Stimulated activated memory B cell treated with anti-CD40 and anti-IgM and Interleukin-4, amounts not matched to agents 10 μg/mL and 1 μg/mL and 100 μg/mL, for 72 hours (primary cell): ENCODE results near the gene TPTE2.
"Not testable (repeated sequence)": the region's sequence is repeated elsewhere in the genome, so short reads cannot be mapped to it uniquely, and the experiment has no call there.

Experiments used
- ATAC-seq: fragments of 150-1000 bp; cut with Tn5 transposase; 2 replicates; pipeline ENCODE4 v1.10.0; 2021
- H3K27ac Mint-ChIP-seq: one replicate; pipeline ENCODE4 v1.8.0; 2022; ENCODE audit warnings: mild to moderate bottlenecking, mixed read lengths
- H3K27me3 Mint-ChIP-seq: one replicate; pipeline ENCODE4 v1.8.0; 2022; ENCODE audit warnings: mixed read lengths
- H3K36me3 Mint-ChIP-seq: one replicate; pipeline ENCODE4 v1.8.0; 2022; ENCODE audit warnings: mixed read lengths
- H3K4me1 Mint-ChIP-seq: one replicate; pipeline ENCODE4 v1.8.0; 2022; ENCODE audit warnings: mixed read lengths
- H3K4me3 Mint-ChIP-seq: one replicate; pipeline ENCODE4 v1.8.0; 2022; ENCODE audit warnings: mild to moderate bottlenecking, moderate library complexity, mixed read lengths
- H3K9me3 Mint-ChIP-seq: one replicate; pipeline ENCODE4 v1.8.0; 2022; ENCODE audit warnings: mixed read lengths

Gene TPTE2

GRCh38 chr13:19561127-19561582 is at the start of gene TPTE2:
TPTE2 (minus strand) TSS chr13:19561532; CDS start chr13:19503234, 58,298 bp downstream.
- H3K4me3 Mint-ChIP-seq, H3K27me3 Mint-ChIP-seq, H3K36me3 Mint-ChIP-seq, ATAC-seq, H3K27ac Mint-ChIP-seq, H3K4me1 Mint-ChIP-seq, H3K9me3 Mint-ChIP-seq: not testable (repeated sequence)

DNA sequence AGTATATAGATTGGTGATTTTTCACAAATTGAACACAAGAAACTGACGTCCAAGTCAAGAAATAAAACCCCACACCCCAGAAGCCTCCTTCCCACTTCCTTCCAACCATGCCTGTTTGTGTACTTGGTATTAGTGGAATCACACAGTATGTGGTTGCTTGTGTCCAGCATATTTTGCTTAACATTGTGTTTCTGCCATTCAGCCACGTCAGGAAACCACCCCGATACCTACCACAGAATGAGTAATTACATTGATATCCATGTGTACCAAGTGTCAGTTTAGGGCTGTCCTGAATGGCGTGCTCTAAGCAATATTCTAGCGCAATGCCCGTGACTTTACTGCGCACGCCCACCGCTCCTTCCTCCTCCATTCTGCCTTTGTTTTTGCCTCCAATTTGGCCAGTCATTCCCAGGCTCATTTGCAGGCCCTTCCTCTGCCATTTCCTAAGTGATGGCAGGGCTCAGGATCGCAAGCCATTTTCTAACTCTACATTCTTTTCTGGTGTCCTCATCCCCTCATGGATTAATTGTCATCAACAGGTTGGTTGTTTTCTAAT is 46.3 kb upstream of the TPTE2 start:
- Mint-ChIP-seq H3K4me1 (no peaks in the 10 kb centered on the region), H3K27me3 (peaks cover 30% of the 10 kb centered on the region), H3K36me3 (peaks cover 8% of the 10 kb centered on the region), H3K4me3 (no peak overlapping the region), H3K27ac (no peak overlapping the region), H3K9me3 (peaks cover 9% of the 10 kb centered on the region)
- ATAC-seq: no peak

- H3K27ac Mint-ChIP-seq: no peak overlapping the region
- peaks cover 8% of the 10 kb centered on the region for H3K36me3 Mint-ChIP-seq
- H3K4me1 Mint-ChIP-seq: no peaks in the 10 kb centered on the region
- H3K27me3 Mint-ChIP-seq: peaks cover 34% of the 10 kb centered on the region
- ATAC-seq: no peak
- peaks cover 9% of the 10 kb centered on the region for H3K9me3 Mint-ChIP-seq
- no peak overlapping the region for H3K4me3 Mint-ChIP-seq
Measured at GRCh38 chr13:19606737-19607136, 45.4 kb upstream of the TPTE2 start.

DNA sequence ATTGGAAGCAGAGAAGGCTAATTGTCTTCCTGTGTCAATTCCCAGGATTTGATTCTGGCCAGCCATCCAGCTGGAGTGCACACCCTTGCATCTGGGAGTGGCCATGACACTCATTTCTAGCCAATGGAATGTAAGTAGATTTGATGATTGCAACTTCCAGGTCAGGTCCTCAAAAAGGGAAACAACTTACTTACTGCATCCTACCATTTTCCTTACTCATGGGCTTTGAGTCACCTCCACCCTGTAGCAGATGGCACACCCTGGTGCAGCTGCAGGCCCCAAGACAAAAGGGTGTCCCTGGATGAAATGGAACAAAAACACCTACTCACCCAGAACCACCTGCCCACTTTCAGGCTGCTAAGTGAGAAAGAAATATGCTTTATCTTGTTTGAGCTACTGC is 44.8 kb upstream of the TPTE2 start:
- no peak overlapping the region for H3K27ac Mint-ChIP-seq
- H3K4me1 Mint-ChIP-seq: no peaks in the 10 kb centered on the region
- peaks cover 38% of the 10 kb centered on the region for H3K27me3 Mint-ChIP-seq
- H3K36me3 Mint-ChIP-seq: peaks cover 8% of the 10 kb centered on the region
- no peak for ATAC-seq
- H3K9me3 Mint-ChIP-seq: peaks cover 9% of the 10 kb centered on the region
- H3K4me3 Mint-ChIP-seq: no peak overlapping the region

DNA sequence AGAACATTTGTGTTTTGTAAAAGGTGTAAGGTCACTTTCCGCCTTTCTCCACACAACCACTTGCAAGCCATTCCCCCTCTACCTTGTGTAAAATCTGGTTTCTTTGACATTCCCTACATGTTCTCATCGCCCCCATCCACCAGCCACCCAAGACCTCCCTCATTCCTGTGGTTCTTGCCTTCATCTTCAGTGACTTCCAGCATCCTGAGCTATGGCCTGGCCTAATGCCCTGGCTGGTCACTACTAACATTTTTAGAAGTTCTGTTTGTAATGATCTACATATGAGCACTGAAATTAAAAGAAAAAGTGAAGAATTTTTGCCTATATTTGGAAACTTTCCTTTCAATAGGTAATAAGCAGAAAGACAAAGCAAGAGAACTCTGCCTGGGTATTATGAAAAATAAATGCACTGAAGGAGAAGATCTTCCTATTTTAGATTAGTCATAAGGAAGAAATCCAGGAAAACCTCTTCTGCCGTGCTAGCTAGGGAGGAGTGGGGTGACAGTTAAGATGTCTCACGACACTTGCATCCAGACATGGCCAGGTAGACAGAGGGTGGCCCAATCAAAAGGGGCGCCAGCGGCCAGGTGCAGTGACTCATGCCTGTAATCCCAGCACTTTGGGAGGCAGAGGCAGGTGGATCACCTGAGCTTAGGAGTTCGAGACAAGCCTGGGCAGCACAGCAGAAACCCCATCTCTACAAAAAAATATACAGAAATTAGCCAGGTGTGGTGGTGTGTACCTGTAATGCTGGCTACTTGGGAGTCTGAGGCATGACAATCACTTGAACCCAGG is 44.0 kb upstream of the TPTE2 start:
- no peak overlapping the region for H3K4me3 Mint-ChIP-seq
- H3K27ac Mint-ChIP-seq: no peak overlapping the region
- no peak for ATAC-seq
- peaks cover 9% of the 10 kb centered on the region for H3K9me3 Mint-ChIP-seq
- no peaks in the 10 kb centered on the region for H3K4me1 Mint-ChIP-seq
- H3K36me3 Mint-ChIP-seq: peaks cover 8% of the 10 kb centered on the region
- peaks cover 46% of the 10 kb centered on the region for H3K27me3 Mint-ChIP-seq

GRCh38 chr13:19604306-19604705 is 43.0 kb upstream of the TPTE2 start:
- Mint-ChIP-seq H3K36me3 (peaks cover 8% of the 10 kb centered on the region), H3K4me1 (no peaks in the 10 kb centered on the region), H3K4me3 (no peak overlapping the region), H3K27ac (no peak overlapping the region), H3K9me3 (peaks cover 9% of the 10 kb centered on the region), H3K27me3 (peaks cover 56% of the 10 kb centered on the region)
- no peak for ATAC-seq

DNA sequence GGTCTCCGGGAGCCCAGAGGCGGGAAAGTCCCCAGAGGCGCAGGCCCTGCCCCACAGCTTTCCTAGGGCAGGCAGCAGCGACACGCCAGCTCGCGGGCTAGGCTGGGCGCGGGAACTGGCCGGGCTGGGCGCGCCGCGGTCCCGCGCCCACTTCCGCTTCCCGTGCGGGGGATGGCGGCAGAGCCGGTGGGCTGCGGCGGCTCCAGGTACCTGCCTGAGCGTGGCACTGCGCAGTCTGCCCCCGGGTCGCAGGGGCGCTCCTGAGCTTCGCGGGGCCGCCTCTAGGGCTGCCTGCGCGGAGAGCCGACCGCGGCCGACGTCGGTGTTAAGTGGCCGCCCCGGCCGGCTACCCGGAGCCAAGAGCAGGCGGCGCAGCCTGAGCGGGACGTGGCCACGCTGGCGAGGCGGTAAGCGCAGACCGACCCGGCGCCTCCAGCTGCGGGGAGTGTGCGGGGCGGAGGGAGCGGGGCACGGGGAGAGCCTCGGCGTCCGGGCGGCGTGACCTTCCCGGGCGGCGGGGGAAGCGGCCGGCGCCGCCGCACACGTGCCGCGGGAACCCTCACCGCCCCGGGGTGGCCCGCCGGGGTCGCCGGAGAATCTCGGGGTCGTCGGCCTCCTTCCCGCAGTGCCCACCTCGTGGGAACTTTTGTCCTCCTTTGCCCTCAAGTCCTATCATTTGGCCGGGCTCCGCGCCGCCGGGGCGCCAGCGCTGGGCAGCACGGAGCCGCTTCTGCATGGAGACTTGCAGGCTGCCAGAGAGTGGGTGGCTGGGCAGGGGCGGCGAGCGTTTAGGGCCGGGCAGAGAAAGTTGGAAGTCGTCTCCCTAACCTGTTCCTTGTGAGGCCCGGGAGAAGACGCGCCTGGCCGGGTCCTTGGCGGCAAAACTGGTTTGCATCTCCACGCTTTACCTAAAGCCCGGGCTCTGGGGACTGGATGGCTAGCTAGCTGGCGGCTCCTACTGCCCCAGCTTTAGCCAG is 40.7 kb upstream of the TPTE2 start:
- Mint-ChIP-seq H3K27ac (no peak overlapping the region), H3K27me3 (peaks cover 78% of the 10 kb centered on the region), H3K4me3 (peak overlapping the region; percentile 69), H3K4me1 (no peaks in the 10 kb centered on the region), H3K36me3 (peaks cover 8% of the 10 kb centered on the region), H3K9me3 (peaks cover 9% of the 10 kb centered on the region)
- ATAC-seq: peak; percentile 82

DNA sequence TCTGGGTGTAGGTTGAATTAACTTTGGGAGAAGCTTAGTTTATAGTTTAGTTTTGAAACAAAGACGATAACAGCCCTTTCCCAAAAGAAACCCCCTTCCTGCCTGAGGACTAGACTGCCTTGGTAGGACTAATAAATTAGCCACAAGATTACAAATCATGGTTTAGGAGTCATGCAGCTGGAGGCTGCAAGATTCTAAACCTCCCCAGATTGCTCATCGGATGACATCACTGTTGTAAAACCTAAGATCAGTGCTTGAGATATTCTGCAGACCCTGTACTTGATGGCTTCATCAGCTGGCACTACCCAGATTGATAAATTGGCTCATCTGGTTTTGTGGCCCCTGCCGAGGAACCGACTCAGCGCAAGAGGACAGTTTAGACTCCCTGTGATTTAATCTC is 36.2 kb upstream of the TPTE2 start:
- ATAC-seq: no peak
- H3K27me3 Mint-ChIP-seq: peaks cover 67% of the 10 kb centered on the region
- H3K4me1 Mint-ChIP-seq: no peaks in the 10 kb centered on the region
- no peak overlapping the region for H3K4me3 Mint-ChIP-seq
- H3K27ac Mint-ChIP-seq: no peak overlapping the region
- H3K36me3 Mint-ChIP-seq: no peaks in the 10 kb centered on the region
- H3K9me3 Mint-ChIP-seq: no peaks in the 10 kb centered on the region

GRCh38 chr13:19596960-19597361 is 35.6 kb upstream of the TPTE2 start:
- Mint-ChIP-seq H3K4me3 (no peak overlapping the region), H3K27me3 (peaks cover 66% of the 10 kb centered on the region), H3K36me3 (no peaks in the 10 kb centered on the region), H3K27ac (no peak overlapping the region), H3K9me3 (no peaks in the 10 kb centered on the region), H3K4me1 (peaks cover 2% of the 10 kb centered on the region)
- ATAC-seq: peak; percentile 43

DNA sequence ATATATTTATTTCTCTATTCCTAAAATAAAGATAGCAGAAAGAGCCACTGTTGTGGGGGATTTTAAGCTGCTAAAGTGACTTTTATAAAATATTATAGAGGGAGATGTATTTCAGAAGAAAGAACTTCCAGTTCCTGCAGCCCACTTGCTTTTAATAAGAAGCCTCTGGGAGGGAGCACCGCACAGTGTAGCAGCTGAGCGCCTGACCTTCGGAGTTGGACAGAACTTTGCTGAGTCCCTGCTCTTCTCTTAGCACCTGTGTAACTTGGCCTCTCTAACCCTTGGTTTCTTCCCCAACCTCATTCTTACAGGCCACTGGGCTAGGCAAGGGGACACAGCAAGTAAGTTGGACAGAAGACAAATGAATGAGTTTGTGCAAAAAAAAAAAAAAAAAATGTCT is 34.8 kb upstream of the TPTE2 start:
- peaks cover 67% of the 10 kb centered on the region for H3K27me3 Mint-ChIP-seq
- no peak overlapping the region for H3K4me3 Mint-ChIP-seq
- H3K9me3 Mint-ChIP-seq: no peaks in the 10 kb centered on the region
- peaks cover 6% of the 10 kb centered on the region for H3K4me1 Mint-ChIP-seq
- ATAC-seq: no peak
- H3K27ac Mint-ChIP-seq: no peak overlapping the region
- H3K36me3 Mint-ChIP-seq: no peaks in the 10 kb centered on the region

- Mint-ChIP-seq H3K9me3 (no peaks in the 10 kb centered on the region), H3K4me1 (peaks cover 7% of the 10 kb centered on the region), H3K27me3 (peaks cover 56% of the 10 kb centered on the region), H3K4me3 (no peak overlapping the region), H3K36me3 (no peaks in the 10 kb centered on the region), H3K27ac (no peak overlapping the region)
- no peak for ATAC-seq
Measured at GRCh38 chr13:19592657-19593180, 31.4 kb upstream of the TPTE2 start.

DNA sequence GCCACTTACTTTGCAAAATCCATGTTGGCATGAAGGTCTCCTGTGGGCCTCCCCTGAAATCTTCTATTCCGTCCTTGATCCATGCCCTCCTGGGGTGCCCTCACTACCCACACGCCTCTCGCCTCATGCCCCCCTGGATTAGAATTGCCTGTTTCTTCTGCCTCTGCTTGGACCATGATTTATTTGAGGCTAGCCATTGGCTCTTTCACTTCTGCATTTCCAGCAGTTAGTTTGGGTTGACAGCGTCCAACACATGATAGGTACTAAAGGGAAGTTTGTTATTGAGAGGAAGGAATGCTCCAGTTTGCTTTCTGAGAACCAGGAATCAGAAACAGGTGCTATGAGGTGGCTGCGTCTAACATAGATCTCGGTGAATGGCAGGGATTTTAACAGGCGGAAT is 30.5 kb upstream of the TPTE2 start:
- Mint-ChIP-seq H3K27ac (no peak overlapping the region), H3K4me3 (no peak overlapping the region), H3K4me1 (peaks cover 16% of the 10 kb centered on the region), H3K9me3 (peaks cover 2% of the 10 kb centered on the region), H3K27me3 (peaks cover 48% of the 10 kb centered on the region), H3K36me3 (no peaks in the 10 kb centered on the region)
- peak; percentile 31 for ATAC-seq

DNA sequence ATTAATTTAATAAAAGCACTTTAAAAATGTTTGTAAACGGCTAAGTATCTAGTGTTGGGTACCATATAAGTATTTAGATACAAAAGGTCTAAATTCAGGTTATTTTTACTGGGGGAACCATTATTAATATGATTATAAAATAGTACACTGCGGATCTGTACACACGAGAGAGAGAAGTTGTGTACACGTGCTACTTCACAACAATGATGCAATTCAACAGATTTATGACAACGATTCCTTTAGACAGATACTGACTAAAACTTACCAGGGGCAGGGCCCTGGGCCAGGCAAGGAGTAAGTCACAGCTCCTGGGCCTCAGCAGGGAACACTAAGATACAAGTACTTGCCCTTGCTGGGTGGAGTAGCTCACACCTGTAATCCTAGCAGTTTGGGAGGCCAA is 29.1 kb upstream of the TPTE2 start:
- no peak for ATAC-seq
- H3K36me3 Mint-ChIP-seq: peaks cover 6% of the 10 kb centered on the region
- no peak overlapping the region for H3K27ac Mint-ChIP-seq
- peaks cover 34% of the 10 kb centered on the region for H3K27me3 Mint-ChIP-seq
- H3K4me3 Mint-ChIP-seq: no peak overlapping the region
- H3K9me3 Mint-ChIP-seq: peaks cover 5% of the 10 kb centered on the region
- H3K4me1 Mint-ChIP-seq: peaks cover 24% of the 10 kb centered on the region

DNA sequence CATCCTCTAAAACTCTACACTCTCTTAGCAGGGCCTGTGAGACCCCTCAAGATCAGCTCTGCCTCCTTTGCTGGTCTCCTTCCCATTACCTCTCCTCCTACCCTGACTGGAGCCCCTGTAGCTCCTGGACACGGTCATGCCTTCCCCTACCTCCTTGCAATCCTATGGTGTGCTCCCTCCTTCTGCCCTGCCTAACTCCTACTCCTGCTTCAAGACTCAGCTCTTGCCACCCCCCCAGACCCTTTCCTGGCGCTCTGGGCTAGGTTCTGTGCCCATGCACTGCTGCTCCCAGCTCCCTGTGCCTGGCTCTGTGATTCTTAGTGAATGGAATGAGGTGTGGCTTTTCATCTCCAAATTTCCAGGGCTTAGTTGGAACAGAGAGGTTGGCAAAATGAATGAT is 28.0 kb upstream of the TPTE2 start:
- Mint-ChIP-seq H3K9me3 (peaks cover 5% of the 10 kb centered on the region), H3K36me3 (peaks cover 6% of the 10 kb centered on the region), H3K27ac (no peak overlapping the region), H3K27me3 (peaks cover 31% of the 10 kb centered on the region), H3K4me1 (peaks cover 24% of the 10 kb centered on the region), H3K4me3 (no peak overlapping the region)
- no peak for ATAC-seq
